Stimulated activated CD8-positive, alpha-beta memory T cell treated with anti-CD3 and anti-CD28 coated beads, Interleukin-7, amount 100 ng/mL, for 4 hours (primary cell): ENCODE data around the gene GRB2.
A peak's percentile ranks its signal among the peaks of the same experiment; 100 is the strongest.
"Not testable (repeated sequence)": the region's sequence is repeated elsewhere in the genome, so short reads cannot be mapped to it uniquely, and the experiment has no call there.

Experiments
- DNase-seq, 2 donors: peaks; one replicate each; pipeline ENCODE4 v3.0.0-alpha.2; 2020; ENCODE audit warnings: low read depth in 2 of 2

The GRB2 gene

DNA sequence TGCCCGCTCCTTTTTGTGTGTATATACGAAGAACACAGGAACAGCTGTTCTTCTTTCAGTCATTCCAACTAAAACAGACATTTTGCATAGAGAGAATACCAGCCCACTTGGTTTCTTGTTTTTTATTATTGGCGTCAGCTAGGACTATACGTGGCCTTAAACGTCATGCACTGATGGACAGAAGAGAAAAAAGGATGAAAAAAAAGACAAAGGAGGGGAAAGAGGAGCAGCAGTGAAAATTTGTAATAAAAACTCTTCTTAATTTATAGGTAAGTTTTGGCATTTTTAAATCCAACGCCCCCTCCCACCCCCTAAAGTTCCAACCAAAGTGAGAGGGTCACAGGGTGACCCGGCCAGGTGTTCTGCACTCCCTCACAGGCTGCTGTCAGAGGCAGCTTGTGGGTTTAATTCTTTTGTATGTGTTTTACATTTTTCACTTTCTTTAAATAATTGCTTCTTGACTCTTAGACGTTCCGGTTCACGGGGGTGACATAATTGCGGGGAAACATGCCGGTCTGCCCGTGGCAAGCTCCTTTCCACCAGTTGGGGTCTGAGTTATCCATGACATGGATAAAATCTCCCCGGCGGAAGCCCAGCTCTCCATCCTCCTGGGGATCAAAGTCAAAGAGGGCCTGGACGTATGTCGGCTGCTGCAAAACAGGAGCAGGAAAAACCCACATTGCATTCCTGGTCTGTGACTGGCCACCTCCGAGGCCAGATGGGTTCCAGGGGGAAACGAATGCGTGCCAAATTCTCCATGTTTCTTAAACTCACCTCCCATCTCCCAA is 85.4 kb downstream of the GRB2 start:
- no peak for DNase-seq

DNA sequence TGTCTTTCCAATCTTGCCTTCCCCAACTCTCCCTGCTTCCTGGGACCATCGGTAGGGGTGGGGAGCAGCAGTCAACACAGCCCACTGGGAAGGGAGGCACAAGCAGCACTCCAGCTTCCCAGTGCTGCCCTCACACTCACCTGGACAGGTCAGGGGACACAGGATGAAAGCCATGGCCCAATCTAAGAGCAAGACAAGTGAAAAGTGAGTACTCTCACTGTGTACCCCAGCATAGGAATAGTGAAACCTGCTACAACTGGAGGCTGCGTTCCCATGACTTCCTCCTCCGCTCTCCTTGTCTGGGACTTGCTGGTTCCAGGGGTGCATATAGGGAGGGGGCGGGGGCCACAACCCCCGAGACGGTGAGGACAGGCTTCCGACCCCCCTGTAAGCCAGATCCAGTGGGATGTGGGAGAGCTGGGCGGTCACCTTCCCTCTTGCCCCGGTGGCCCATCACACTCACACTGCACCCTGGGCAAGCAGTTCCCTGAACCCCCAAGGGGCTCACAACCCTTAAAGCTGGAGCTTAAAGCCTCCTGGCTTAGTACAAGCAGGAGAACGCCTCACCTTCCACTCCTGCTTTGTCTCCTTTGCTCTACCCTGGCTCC is 86.8 kb downstream of the GRB2 start:
- no peak for DNase-seq

- no peak for DNase-seq
These were observed 87.3 kb downstream of the GRB2 start for GRCh38 chr17:75318211-75318610.

GRCh38 chr17:75317671-75318070 is 87.8 kb downstream of the GRB2 start:
- no peak for DNase-seq

DNA sequence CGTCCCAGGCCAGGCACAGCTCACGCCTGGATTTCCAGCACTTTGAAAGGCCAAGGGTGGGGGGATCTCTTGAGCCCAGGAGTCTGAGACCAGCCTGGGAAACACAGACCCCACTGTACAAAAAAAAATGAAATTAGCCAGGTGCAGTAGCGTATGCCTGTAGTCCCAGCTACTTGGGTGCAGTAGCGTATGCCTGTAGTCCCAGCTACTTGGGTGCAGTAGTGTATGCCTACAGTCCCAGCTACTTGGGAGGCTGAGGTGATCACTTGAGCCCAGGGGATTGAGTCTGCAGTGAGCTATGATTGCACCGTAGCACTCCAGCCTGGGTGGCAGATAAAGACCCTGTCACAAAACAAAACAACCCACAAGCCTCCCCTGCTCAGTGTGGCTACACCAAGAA is 89.2 kb downstream of the GRB2 start:
- DNase-seq: no peak

- no peak for DNase-seq
These were observed 89.8 kb downstream of the GRB2 start for GRCh38 chr17:75315541-75316243.

GRCh38 chr17:75313941-75314551 is 91.4 kb downstream of the GRB2 start:
- DNase-seq: no peak

DNA sequence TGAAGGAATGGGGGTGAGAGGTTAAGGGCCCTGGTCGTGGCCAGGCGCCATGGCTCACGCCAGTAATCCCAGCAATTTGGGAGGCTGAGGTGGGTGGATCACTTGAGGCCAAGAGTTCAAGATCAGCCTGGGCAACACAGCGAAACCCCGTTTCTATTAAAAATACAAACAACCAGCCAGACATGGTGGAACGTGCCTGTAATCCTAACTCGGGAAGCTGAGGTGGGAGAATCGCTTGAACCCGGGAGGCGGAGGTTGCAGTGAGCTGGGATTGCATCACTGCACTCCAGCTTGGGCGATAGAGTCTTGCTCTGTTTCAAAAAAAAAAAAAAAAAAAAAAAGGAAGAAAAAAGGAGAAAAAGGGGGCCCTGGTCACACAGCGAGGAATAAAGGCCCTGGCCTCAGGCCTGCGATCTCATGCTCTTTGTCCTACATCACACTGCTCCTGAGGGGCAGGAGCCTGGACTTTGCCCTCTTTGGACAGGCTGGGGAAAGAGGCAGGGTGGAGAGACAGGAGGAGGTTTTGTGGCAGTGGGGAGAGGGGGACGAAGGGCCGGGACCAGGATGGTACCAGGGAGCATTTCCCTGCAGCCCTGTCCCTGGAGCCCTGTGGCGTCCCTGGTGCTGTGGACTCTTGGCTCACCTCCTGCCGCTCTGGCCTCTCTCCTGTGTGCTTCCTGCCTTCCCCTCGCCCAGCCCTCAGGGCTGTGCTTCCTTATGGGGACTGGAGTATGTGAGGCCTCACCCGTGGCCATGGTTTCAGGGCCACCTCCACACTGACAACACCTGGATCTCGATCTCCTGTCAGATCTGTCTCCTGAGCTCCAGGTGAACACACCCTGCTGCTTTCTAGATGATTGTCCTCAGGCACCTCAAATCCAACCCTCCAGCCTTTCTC is 96.5 kb downstream of the GRB2 start:
- no peak for DNase-seq

DNA sequence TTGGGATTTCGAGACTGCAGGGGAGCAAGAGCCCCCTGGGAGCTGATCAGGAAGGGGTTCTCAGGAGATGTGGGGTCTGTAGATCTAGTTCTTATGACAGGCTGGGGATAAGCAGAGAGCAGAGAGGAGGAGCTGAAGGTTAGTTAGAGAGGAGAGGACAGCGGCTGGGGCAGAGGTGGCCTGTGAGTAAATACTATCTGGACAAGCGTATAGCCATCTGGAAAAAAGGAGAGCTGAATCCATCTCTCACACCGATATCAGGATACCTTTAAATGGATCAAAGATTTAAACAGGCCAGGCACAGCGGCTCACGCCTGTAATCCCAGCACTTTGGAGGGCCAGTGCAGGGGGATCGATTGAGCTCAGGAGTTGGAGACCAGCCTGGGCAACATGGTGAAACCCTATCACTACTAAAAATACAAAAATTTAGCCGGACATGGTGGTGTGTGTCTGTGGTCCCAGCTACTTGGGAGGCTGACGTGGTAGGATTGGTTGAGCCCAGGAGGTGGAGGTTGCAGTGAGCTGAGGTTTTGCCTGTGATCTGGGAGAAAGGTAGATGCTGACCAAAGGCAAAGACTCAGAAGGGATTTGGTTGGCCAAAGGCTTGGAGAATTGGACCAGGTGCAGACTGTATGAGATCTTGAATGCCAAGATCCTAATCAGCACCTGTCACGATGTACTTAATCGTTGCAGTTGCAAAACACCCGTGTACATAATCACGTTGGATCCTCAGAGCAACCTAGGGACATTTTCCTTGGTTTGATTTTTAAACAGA is 97.3 kb downstream of the GRB2 start:
- DNase-seq: no peak

- no peak for DNase-seq
These were observed 103.8 kb downstream of the GRB2 start for GRCh38 chr17:75301502-75302206.

DNA sequence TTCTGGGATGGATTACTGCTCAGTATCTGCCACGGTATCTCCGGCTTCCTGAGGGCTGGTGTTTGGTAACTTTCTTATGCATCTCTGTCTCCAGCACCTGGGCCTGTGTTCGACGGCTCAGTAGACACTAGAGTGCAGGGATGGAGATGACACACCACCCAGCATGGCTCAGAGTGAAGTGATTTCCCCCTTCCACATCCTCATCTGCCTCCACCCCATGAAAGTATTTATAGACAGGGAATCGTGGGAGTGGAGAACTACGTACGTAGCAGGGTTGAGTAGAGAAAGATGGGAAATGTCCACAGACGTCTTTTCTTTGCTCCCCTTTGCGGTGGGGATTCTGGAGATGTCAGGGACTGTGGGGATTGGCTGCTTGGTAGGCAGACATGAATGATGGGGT is 104.4 kb downstream of the GRB2 start:
- DNase-seq: no peak

GRCh38 chr17:75300280-75300679 is 105.2 kb downstream of the GRB2 start:
- no peak for DNase-seq

GRCh38 chr17:75295201-75296158 is 110.0 kb downstream of the GRB2 start:
- no peak for DNase-seq

- not testable (repeated sequence) for DNase-seq
These were observed 112.5 kb downstream of the GRB2 start for GRCh38 chr17:75292810-75293448.

- DNase-seq: peak; percentile 56 to 62
These were observed 115.6 kb downstream of the GRB2 start for GRCh38 chr17:75289832-75290337.

GRCh38 chr17:75289115-75289831 is 116.2 kb downstream of the GRB2 start, which contains the start of gene SLC25A19:
TSS of gene SLC25A19 (minus strand) at chr17:75289433. CDS start at chr17:75286764, 2,669 bp downstream.
- DNase-seq: peak; percentile 96 to 97

DNA sequence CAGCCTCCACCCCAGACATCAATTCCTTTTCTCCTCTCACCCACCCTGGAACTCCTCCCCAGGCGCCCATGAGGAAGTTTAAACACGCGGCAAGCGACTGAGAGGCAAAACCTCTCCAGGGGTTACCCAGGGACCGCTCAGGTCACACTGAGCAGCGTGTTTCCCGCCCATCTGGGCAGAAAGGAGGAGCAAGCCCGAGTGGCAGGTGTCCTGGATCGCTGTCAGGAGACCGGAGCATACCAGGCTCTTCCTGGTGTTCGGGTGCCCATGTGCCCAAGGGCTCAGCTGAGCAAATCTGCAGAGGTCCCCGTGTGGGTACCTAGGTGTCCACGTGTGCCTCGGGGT is 116.7 kb downstream of the GRB2 start:
- peak; percentile 12 to 24 for DNase-seq
